H1 (cell line): ENCODE data around the gene SEC16A. TPM values are rescaled to one million over a fixed set of nuclear protein-coding genes. Genes with fewer than 3 reads are reported as not detected.

Experiments used
- CHD2 ChIP-seq: IDR thresholded peaks from 2 replicates; pipeline ENCODE4 v1.6.1; 2012; ENCODE audit warnings: low read length, improper control_type of control experiment
- CREB1 ChIP-seq: IDR thresholded peaks from 2 replicates; pipeline ENCODE4 v1.6.1; 2012; ENCODE audit warnings: inconsistent platforms
- EGR1 ChIP-seq: IDR thresholded peaks from 2 replicates; pipeline ENCODE4 v1.6.1; 2011; ENCODE audit warnings: low read depth, low read length, borderline replicate concordance
- GABPA ChIP-seq: IDR thresholded peaks from 2 replicates; pipeline ENCODE4 v1.6.1; 2011; ENCODE audit warnings: mild to moderate bottlenecking, low read length, moderate library complexity, borderline replicate concordance; ENCODE audit not compliant: insufficient read depth
- NANOG ChIP-seq: IDR thresholded peaks from 2 replicates; pipeline ENCODE4 v1.6.1; 2011; ENCODE audit warnings: low read length, low read depth, mild to moderate bottlenecking, inconsistent platforms; ENCODE audit not compliant: insufficient read depth, poor library complexity, severe bottlenecking
- RNF2 ChIP-seq: fragments of 200-900, 300-1000 bp; sonication (generic); IDR thresholded peaks from 2 replicates; pipeline ENCODE4 v1.7.1; 2016; ENCODE audit warnings: borderline replicate concordance, low read depth, mild to moderate bottlenecking, antibody characterized with exemption, low read length; ENCODE audit not compliant: poor library complexity, severe bottlenecking; ENCODE audit errors: missing control alignments
- SIRT6 ChIP-seq: IDR thresholded peaks from one replicate; pipeline ENCODE4 v1.7.1; 2012; ENCODE audit warnings: low read length, inconsistent platforms
- SRF ChIP-seq: IDR thresholded peaks from 2 replicates; pipeline ENCODE4 v1.6.1; 2011; ENCODE audit warnings: mild to moderate bottlenecking, low read depth, low read length, moderate library complexity
- YY1 ChIP-seq: IDR thresholded peaks from 2 replicates; pipeline ENCODE4 v1.6.1; 2011; ENCODE audit warnings: low read depth, mild to moderate bottlenecking, low read length
- polyA plus RNA-seq, 7 experiments: library from polyadenylated mRNA; depleted of rRNA in 3 of 7; stranded (reverse) in 5 of 7; unstranded in 2 of 7; fragments of >200 nt in 5 of 7; fragments of 200-250 nt in 2 of 7; gene quantifications; 1 replicate in 5 of 7; 2 replicates in 1 of 7; 4 replicates in 1 of 7; pipeline versions ENCODE4 v1.2.1 to v1.2.3, GENCODE V29; 2011 to 2013; ENCODE audit warnings: missing spikeins in 2 of 7, mixed read lengths in 2 of 7
- total RNA-seq: library from RNA; stranded (reverse); fragmentation: NEBNext Ultra II Directional; extraction: Animal tissue kit (Norgen Biotek cat#: 25700); gene quantifications from 2 replicates; pipeline ENCODE4 v1.2.1, GENCODE V29; 2021

Gene SEC16A
- total and polyA plus RNA-seq, 2 of the 8 experiments (the other 6 are each of a cell fraction or from before 2014, with no cell fraction given): 21.6 to 49.0 TPM

GRCh38 chr9:136512651-136513071, 29.8 kb upstream of the SEC16A start (continued):
- TF ChIP-seq CREB1 (no peak), CHD2 (no peak), NANOG (no peak), RNF2 (no peak), SRF (no peak), YY1 (no peak), EGR1 (no peak), SIRT6 (no peak), GABPA (no peak)
